DOHH2 (cell line): ENCODE measurements around the gene ARCN1.

Experiments
- H3F3A ChIP-seq: fragments of 200-600 bp; sonication (generic), shearing (Covaris generic); 2 replicates; pipeline ENCODE4 v1.6.0; 2016; ENCODE audit warnings: antibody characterized with exemption, mild to moderate bottlenecking; ENCODE audit not compliant: control insufficient read depth, insufficient read depth
- H3K27ac ChIP-seq: fragments of 200-600 bp; sonication (generic); 2 replicates; pipeline ENCODE4 v1.5.1; 2014; ENCODE audit warnings: low read depth, mild to moderate bottlenecking, low read length, moderate library complexity
- H3K27me3 ChIP-seq: fragments of 200-600 bp; sonication (generic); 2 replicates; pipeline ENCODE4 v1.6.1; 2014; ENCODE audit warnings: mild to moderate bottlenecking, low read length, mixed read lengths; ENCODE audit not compliant: control insufficient read depth
- H3K36me3 ChIP-seq: fragments of 200-600 bp; sonication (generic); 2 replicates; pipeline ENCODE4 v1.6.1; 2014; ENCODE audit warnings: mild to moderate bottlenecking, low read length, moderate library complexity, mixed read lengths; ENCODE audit not compliant: control insufficient read depth
- H3K4me1 ChIP-seq: fragments of 200-600 bp; sonication (generic); 2 replicates; pipeline ENCODE4 v1.6.1; 2014; ENCODE audit warnings: mild to moderate bottlenecking, low read length, mixed read lengths; ENCODE audit not compliant: control insufficient read depth
- H3K4me2 ChIP-seq: fragments of 200-600 bp; sonication (generic); 2 replicates; pipeline ENCODE4 v1.6.0; 2014; ENCODE audit warnings: mild to moderate bottlenecking, low read length, moderate library complexity
- H3K4me3 ChIP-seq: fragments of 200-600 bp; sonication (generic); 2 replicates; pipeline ENCODE4 v1.5.1; 2014; ENCODE audit warnings: mild to moderate bottlenecking, low read length, mixed read lengths
- H3K79me2 ChIP-seq: fragments of 200-600 bp; sonication (generic); 2 replicates; pipeline ENCODE4 v1.6.1; 2014; ENCODE audit warnings: mild to moderate bottlenecking, low read length, mixed read lengths; ENCODE audit not compliant: control insufficient read depth
- H3K9me2 ChIP-seq: fragments of 200-600 bp; sonication (generic); replicated peaks from 2 replicates; pipeline ENCODE4 v1.6.1; 2014; ENCODE audit warnings: mild to moderate bottlenecking, low read length, mixed read lengths; ENCODE audit not compliant: control insufficient read depth
- H3K9me3 ChIP-seq: fragments of 200-600 bp; sonication (generic); 2 replicates; pipeline ENCODE4 v1.6.1; 2014; ENCODE audit warnings: antibody characterized with exemption, low read length, mixed read lengths; ENCODE audit not compliant: control insufficient read depth, insufficient read depth
- H4K20me1 ChIP-seq: fragments of 200-600 bp; sonication (generic); 2 replicates; pipeline ENCODE4 v1.6.0; 2014; ENCODE audit warnings: low read depth, mild to moderate bottlenecking, antibody characterized with exemption, low read length, moderate library complexity; ENCODE audit not compliant: control insufficient read depth, insufficient read depth
- CTCF ChIP-seq: fragments of 200-600 bp; sonication (generic); IDR thresholded peaks from one replicate; pipeline ENCODE4 v1.5.1; 2014; ENCODE audit warnings: antibody characterized with exemption, mild to moderate bottlenecking, low read depth, low read length; ENCODE audit not compliant: poor library complexity, severe bottlenecking
- EZH2phosphoT487 ChIP-seq: fragments of 200-600 bp; sonication (generic); IDR thresholded peaks from 2 replicates; pipeline ENCODE4 v1.6.1; 2017; ENCODE audit warnings: borderline replicate concordance, mild to moderate bottlenecking, antibody characterized with exemption, low read length, moderate library complexity, mixed read lengths

The ARCN1 gene

GRCh38 chr11:118604566-118604965 is 32.4 kb downstream of the ARCN1 start:
- H3K4me2 ChIP-seq = no peak overlapping the region
- H3K9me2 ChIP-seq = no peaks in the 10 kb centered on the region
- peaks cover 22% of the 10 kb centered on the region for H3K4me1 ChIP-seq
- H3K36me3 ChIP-seq = peaks cover 24% of the 10 kb centered on the region
- H3K27ac ChIP-seq = no peak overlapping the region
- no peaks in the 10 kb centered on the region for H3K79me2 ChIP-seq
- H4K20me1 ChIP-seq = no peaks in the 10 kb centered on the region
- peaks cover 20% of the 10 kb centered on the region for H3F3A ChIP-seq
- H3K4me3 ChIP-seq = no peak overlapping the region
- no peaks in the 10 kb centered on the region for H3K9me3 ChIP-seq
- TF ChIP-seq CTCF = no peak
- TF ChIP-seq EZH2phosphoT487 = no peak
- peaks cover 33% of the 10 kb centered on the region for H3K27me3 ChIP-seq

GRCh38 chr11:118605116-118605867 is 33.1 kb downstream of the ARCN1 start:
- H3K4me3 ChIP-seq = no peak overlapping the region

GRCh38 chr11:118606157-118606843 is 34.1 kb downstream of the ARCN1 start:
- Histone ChIP-seq H3F3A (peaks cover 17% of the 10 kb centered on the region), H3K79me2 (no peaks in the 10 kb centered on the region), H3K4me3 (no peak overlapping the region), H3K9me2 (no peaks in the 10 kb centered on the region), H3K4me2 (no peak overlapping the region), H3K27ac (no peak overlapping the region), H3K9me3 (no peaks in the 10 kb centered on the region), H3K36me3 (peaks cover 11% of the 10 kb centered on the region), H3K27me3 (peaks cover 45% of the 10 kb centered on the region), H4K20me1 (no peaks in the 10 kb centered on the region), H3K4me1 (peaks cover 37% of the 10 kb centered on the region)
- no peak for TF ChIP-seq EZH2phosphoT487

More at GRCh38 chr11:118605116-118605867, 33.1 kb downstream of the ARCN1 start:
- H3F3A ChIP-seq = peaks cover 20% of the 10 kb centered on the region
- peaks cover 29% of the 10 kb centered on the region for H3K4me1 ChIP-seq
- no peaks in the 10 kb centered on the region for H3K9me3 ChIP-seq
- H4K20me1 ChIP-seq = no peaks in the 10 kb centered on the region
- peaks cover 17% of the 10 kb centered on the region for H3K36me3 ChIP-seq
- peaks cover 40% of the 10 kb centered on the region for H3K27me3 ChIP-seq
- H3K79me2 ChIP-seq = no peaks in the 10 kb centered on the region
- no peaks in the 10 kb centered on the region for H3K9me2 ChIP-seq
- H3K4me2 ChIP-seq = no peak overlapping the region
- no peak overlapping the region for H3K27ac ChIP-seq
- no peak for TF ChIP-seq EZH2phosphoT487
- no peak for TF ChIP-seq CTCF

- Histone ChIP-seq H3K4me2 (no peak overlapping the region), H3K79me2 (no peaks in the 10 kb centered on the region), H3K9me3 (no peaks in the 10 kb centered on the region), H3F3A (peaks cover 17% of the 10 kb centered on the region), H3K4me3 (no peak overlapping the region), H3K9me2 (no peaks in the 10 kb centered on the region), H3K27me3 (peaks cover 45% of the 10 kb centered on the region), H4K20me1 (no peaks in the 10 kb centered on the region), H3K36me3 (peaks cover 6% of the 10 kb centered on the region), H3K4me1 (peaks cover 38% of the 10 kb centered on the region), H3K27ac (no peak overlapping the region)
- TF ChIP-seq CTCF (no peak), EZH2phosphoT487 (no peak)
Observed at GRCh38 chr11:118606844-118607228, 34.6 kb downstream of the ARCN1 start.
